GM23338 (cell line): ENCODE data around the gene WDR45B. TPM values are rescaled to one million over a fixed set of nuclear protein-coding genes. Genes with fewer than 3 reads are reported as not detected.

Experiments
- ATAC-seq: fragments of 200-7000 bp; cut with Tn5 transposase; 3 replicates; pipeline ENCODE4 v1.9.1; 2020
- DNase-seq: peaks from one replicate; pipeline ENCODE4 v3.0.0-alpha.2; 2015; ENCODE audit warnings: low spot score
- H2AFZ ChIP-seq: fragments of 200-600 bp; sonication (generic); 2 replicates; pipeline ENCODE4 v1.8.0; 2016; ENCODE audit warnings: antibody characterized with exemption, mild to moderate bottlenecking, moderate library complexity
- H3F3A ChIP-seq: fragments of 200-600 bp; sonication (generic); replicated peaks from 2 replicates; pipeline ENCODE4 v1.8.0; 2017; ENCODE audit warnings: antibody characterized with exemption, mixed run types, low read depth
- H3K27ac ChIP-seq: fragments of 200-600 bp; sonication (generic); 2 replicates; pipeline ENCODE4 v1.6.1; 2016; ENCODE audit warnings: low read depth
- H3K27me3 ChIP-seq: fragments of 200-600 bp; sonication (generic); 2 replicates; pipeline ENCODE4 v1.8.0; 2016; ENCODE audit warnings: mild to moderate bottlenecking, mixed run types, moderate library complexity; ENCODE audit not compliant: insufficient read depth
- H3K36me3 ChIP-seq: fragments of 200-600 bp; sonication (generic); 2 replicates; pipeline ENCODE4 v1.8.0; 2016; ENCODE audit warnings: mild to moderate bottlenecking; ENCODE audit not compliant: insufficient read depth
- H3K4me1 ChIP-seq: fragments of 200-600 bp; sonication (generic); 2 replicates; pipeline ENCODE4 v1.8.0; 2016; ENCODE audit warnings: mild to moderate bottlenecking, moderate library complexity; ENCODE audit not compliant: insufficient read depth
- H3K4me2 ChIP-seq: fragments of 200-600 bp; sonication (generic); 2 replicates; pipeline ENCODE4 v1.7.1; 2017; ENCODE audit warnings: mixed run types
- H3K4me3 ChIP-seq: fragments of 200-600 bp; sonication (generic); 2 replicates; pipeline ENCODE4 v1.6.1; 2016; ENCODE audit warnings: mixed run types
- H3K79me2 ChIP-seq: fragments of 200-600 bp; sonication (generic); replicated peaks from 2 replicates; pipeline ENCODE4 v1.8.0; 2017; ENCODE audit warnings: mild to moderate bottlenecking; ENCODE audit not compliant: insufficient read depth
- H3K9me2 ChIP-seq: fragments of 200-600 bp; sonication (generic); 2 replicates; pipeline ENCODE4 v1.8.0; 2017; ENCODE audit not compliant: insufficient read depth
- H4K20me1 ChIP-seq: fragments of 200-600 bp; sonication (generic); replicated peaks from 2 replicates; pipeline ENCODE4 v1.8.0; 2017; ENCODE audit warnings: mild to moderate bottlenecking; ENCODE audit not compliant: insufficient read depth
- H3K27ac Mint-ChIP-seq: 2 replicates; pipeline ENCODE4 v1.8.0; 2020; ENCODE audit warnings: inconsistent platforms, mild to moderate bottlenecking, moderate library complexity, mixed read lengths
- H3K27me3 Mint-ChIP-seq: 3 replicates; pipeline ENCODE4 v1.8.0; 2022; ENCODE audit warnings: low read depth, mild to moderate bottlenecking, moderate library complexity, mixed read lengths, inconsistent platforms; ENCODE audit not compliant: insufficient read depth, poor library complexity
- H3K36me3 Mint-ChIP-seq: 3 replicates; pipeline ENCODE4 v1.8.0; 2021; ENCODE audit warnings: low read depth, mild to moderate bottlenecking, inconsistent platforms, moderate library complexity, mixed read lengths
- H3K4me1 Mint-ChIP-seq: 3 replicates; pipeline ENCODE4 v1.8.0; 2020; ENCODE audit warnings: mild to moderate bottlenecking, inconsistent platforms, mixed read lengths
- H3K4me3 Mint-ChIP-seq: 3 replicates; pipeline ENCODE4 v1.8.0; 2021; ENCODE audit warnings: moderate library complexity, mild to moderate bottlenecking, inconsistent platforms, mixed read lengths
- H3K9me3 Mint-ChIP-seq: 3 replicates; pipeline ENCODE4 v1.8.0; 2020; ENCODE audit warnings: moderate library complexity, mild to moderate bottlenecking, inconsistent platforms, mixed read lengths
- CREB1 ChIP-seq: fragments of 250-450 bp; sonication (Bioruptor Pico); IDR thresholded peaks from 2 replicates; pipeline ENCODE4 v1.5.0; 2020; ENCODE audit warnings: low read depth, mild to moderate bottlenecking, moderate library complexity
- CTCF ChIP-seq, 2 experiments: fragments of 200-600 bp in 1 of 2; sonication (generic) in 1 of 2; conservative IDR thresholded peaks; 2 replicates each; pipeline versions ENCODE4 v1.5.1 to v1.6.1; 2016 to 2017; ENCODE audit warnings: antibody characterized with exemption in 2 of 2, low read depth in 2 of 2, mild to moderate bottlenecking in 2 of 2, moderate library complexity in 1 of 2
- ETS1 ChIP-seq: IDR thresholded peaks from 2 replicates; pipeline ENCODE4 v1.6.1; 2016; ENCODE audit warnings: antibody characterized with exemption
- EZH2 ChIP-seq: fragments of 200-600 bp; sonication (generic); IDR thresholded peaks from one replicate; pipeline ENCODE4 v1.8.0; 2017; ENCODE audit warnings: antibody characterized with exemption, mild to moderate bottlenecking, low read depth; ENCODE audit not compliant: unreplicated experiment
- EZH2phosphoT487 ChIP-seq: fragments of 200-600 bp; sonication (generic); IDR thresholded peaks from one replicate; pipeline ENCODE4 v1.8.1; 2018; ENCODE audit warnings: antibody characterized with exemption; ENCODE audit not compliant: unreplicated experiment
- JUNB ChIP-seq: IDR thresholded peaks from one replicate; pipeline ENCODE4 v1.6.1; 2016; ENCODE audit warnings: antibody characterized with exemption; ENCODE audit not compliant: unreplicated experiment
- NANOG ChIP-seq: IDR thresholded peaks from 2 replicates; pipeline ENCODE4 v1.6.1; 2016; ENCODE audit warnings: antibody characterized with exemption, borderline replicate concordance
- POLR2AphosphoS5 ChIP-seq: IDR thresholded peaks from 2 replicates; pipeline ENCODE4 v1.6.1; 2016; ENCODE audit warnings: antibody characterized with exemption, low read depth
- REST ChIP-seq: IDR thresholded peaks from one replicate; pipeline ENCODE4 v1.6.1; 2018; ENCODE audit warnings: antibody characterized with exemption; ENCODE audit not compliant: unreplicated experiment
- STAT1 ChIP-seq: IDR thresholded peaks from one replicate; pipeline ENCODE4 v1.6.1; 2016; ENCODE audit warnings: antibody characterized with exemption; ENCODE audit not compliant: unreplicated experiment
- ZNF114 ChIP-seq: fragments of 250-450 bp; sonication (Bioruptor Pico); IDR thresholded peaks from 2 replicates; pipeline ENCODE4 v1.5.0; 2020; ENCODE audit warnings: mild to moderate bottlenecking, moderate library complexity
- ZNF331 ChIP-seq: fragments of 250-450 bp; sonication (Bioruptor Pico); IDR thresholded peaks from 2 replicates; pipeline ENCODE4 v1.5.0; 2020; ENCODE audit warnings: low read depth, mild to moderate bottlenecking, moderate library complexity
- ZNF462 ChIP-seq: fragments of 250-450 bp; sonication (Bioruptor Pico); IDR thresholded peaks from 2 replicates; pipeline ENCODE4 v1.5.0; 2020; ENCODE audit warnings: mild to moderate bottlenecking, moderate library complexity
- polyA plus RNA-seq: library from polyadenylated mRNA; unstranded; fragments of >200 nt; fragmentation: Nextera tagmentation; extraction: Ambion mirVana; gene quantifications from 2 replicates; pipeline ENCODE4 v1.2.1, GENCODE V29; 2016
- total RNA-seq: library from RNA; depleted of rRNA; stranded (reverse); fragments of >200 nt; shearing (Covaris generic); gene quantifications from 2 replicates; pipeline ENCODE4 v1.2.3, GENCODE V29; 2014

WDR45B gene
- total and polyA plus RNA-seq, 2 experiments from 2014 or later = 69.4 to 96.4 TPM

- Histone ChIP-seq H3F3A (0 out of 2 replicates have a peak, but pooled peaks cover 10% of the 10 kb centered on the region), H3K27me3 (no peaks in the 10 kb centered on the region), H3K36me3 (peaks cover 7% of the 10 kb centered on the region), H3K79me2 (peaks cover 94% of the 10 kb centered on the region), H3K9me2 (no peaks in the 10 kb centered on the region), H3K4me1 (peaks cover 7% of the 10 kb centered on the region; the same call in 1 of the 2 replicates), H3K4me3 (no peak overlapping the region), H3K27ac (0 out of 2 replicates have a peak overlapping the region, but pooled peaks have one; percentile 6), H4K20me1 (peaks cover 56% of the 10 kb centered on the region), H3K4me2 (no peak overlapping the region), H2AFZ (no peak overlapping the region)
- peaks cover 9% of the 10 kb centered on the region for H3K27me3 Mint-ChIP-seq
- TF ChIP-seq JUNB (no peak), POLR2AphosphoS5 (no peak), STAT1 (no peak), CTCF (conservative IDR thresholded peaks at IDR 0.05; ENCODE audit: low read depth in 2 of 2) (no peak), ZNF462 (CRISPR knock-in tag) (no peak), EZH2phosphoT487 (no peak), ZNF114 (CRISPR knock-in tag) (no peak), CREB1 (CRISPR knock-in tag) (no peak), EZH2 (no peak), ETS1 (no peak), ZNF331 (CRISPR knock-in tag) (no peak), NANOG (no peak), REST (no peak)
- H3K36me3 Mint-ChIP-seq = peaks cover 59% of the 10 kb centered on the region
- H3K9me3 Mint-ChIP-seq = no peaks in the 10 kb centered on the region
- H3K4me3 Mint-ChIP-seq = no peak overlapping the region
- no peak overlapping the region for H3K27ac Mint-ChIP-seq
- H3K4me1 Mint-ChIP-seq = peaks cover 6% of the 10 kb centered on the region; the same call in 2 of the 3 replicates
- ATAC-seq = no peak
- DNase-seq = no peak
Observed at GRCh38 chr17:82642022-82642421, 6.2 kb downstream of the WDR45B start.
